Esophagus (tissue), 2 donors: Measurements from ENCODE around the gene MYO18B. TPM values are rescaled to one million over a fixed set of nuclear protein-coding genes. Genes with fewer than 3 reads are reported as not detected.

Experiments
- H3K27ac ChIP-seq, 2 donors: one replicate each; pipeline ENCODE4 v1.5.1; 2013; ENCODE audit warnings: low read depth in 2 of 2, mild to moderate bottlenecking in 2 of 2, inconsistent platforms in 1 of 2, low read length in 1 of 2, moderate library complexity in 1 of 2
- H3K27me3 ChIP-seq, 2 donors: one replicate each; pipeline ENCODE4 v1.6.1; 2013; ENCODE audit warnings: low read length in 2 of 2, control low read depth in 1 of 2, mild to moderate bottlenecking in 1 of 2; ENCODE audit not compliant: insufficient read depth in 2 of 2, control insufficient read depth in 1 of 2
- H3K36me3 ChIP-seq, 2 donors: one replicate each; pipeline ENCODE4 v1.6.1; 2013; ENCODE audit warnings: low read length in 1 of 2; ENCODE audit not compliant: control insufficient read depth in 2 of 2, insufficient read depth in 2 of 2
- H3K4me1 ChIP-seq, 2 donors: one replicate each; pipeline ENCODE4 v1.6.1; 2013; ENCODE audit warnings: low read length in 1 of 2; ENCODE audit not compliant: control insufficient read depth in 2 of 2, insufficient read depth in 2 of 2
- H3K4me3 ChIP-seq, 2 donors: one replicate each; pipeline ENCODE4 v1.5.1; 2013; ENCODE audit warnings: low read length in 2 of 2, mild to moderate bottlenecking in 2 of 2, low read depth in 1 of 2, moderate library complexity in 1 of 2
- H3K9me3 ChIP-seq, 2 donors: one replicate each; pipeline ENCODE4 v1.6.1; 2013; ENCODE audit warnings: mild to moderate bottlenecking in 2 of 2, low read depth in 1 of 2, low read length in 1 of 2, moderate library complexity in 1 of 2; ENCODE audit not compliant: control insufficient read depth in 2 of 2, insufficient read depth in 1 of 2
- WGBS, 2 donors: extraction: QIAGEN DNeasy Blood & Tissue Kit; methylation state at CpG; one replicate each; pipeline ENCODE4 v1.1.7; 2013; 5-methylcytosine and 5-hydroxymethylcytosine counted together
- polyA plus RNA-seq, 2 donors: library from polyadenylated mRNA; stranded (reverse); fragments of 200-250 nt; gene quantifications; one replicate each; pipeline ENCODE4 v1.2.3, GENCODE V29; 2013
- donor health status: healthy with polysubstance abuse.
- donor health status: Bipolar disorder and iron deficiency.

Gene MYO18B
- polyA plus RNA-seq, 2 donors = 0.29 to 0.31 TPM

DNA sequence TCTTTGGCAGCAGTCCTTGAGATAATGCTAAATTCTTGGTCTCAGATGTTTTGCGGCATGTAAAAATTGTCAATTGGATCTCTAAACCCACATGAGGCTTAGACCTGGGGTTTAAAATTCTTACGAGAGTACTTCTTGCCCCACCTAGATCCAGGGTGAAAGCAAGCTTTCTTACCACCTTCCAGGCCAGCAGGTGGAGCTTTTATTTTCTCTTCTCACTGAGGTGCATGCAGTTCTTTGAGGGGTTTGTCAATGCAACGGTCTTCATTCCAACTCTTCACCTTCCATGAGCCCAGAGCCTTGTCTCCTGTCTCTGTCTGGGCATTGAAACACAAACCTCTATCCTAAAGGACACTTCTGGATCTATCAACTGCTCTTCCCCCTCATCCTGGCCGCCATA is 154.1 kb downstream of the MYO18B start:
- Histone ChIP-seq H3K9me3 (no peaks in the 10 kb centered on the region), H3K27ac (no peak overlapping the region), H3K4me3 (no peak overlapping the region), H3K27me3 (no peaks in the 10 kb centered on the region), H3K4me1 (no peaks in the 10 kb centered on the region), H3K36me3 (no peaks in the 10 kb centered on the region)
- WGBS, 2 donors = 73 to 76% methylated on average over 4 of the region's 4 CpGs

DNA sequence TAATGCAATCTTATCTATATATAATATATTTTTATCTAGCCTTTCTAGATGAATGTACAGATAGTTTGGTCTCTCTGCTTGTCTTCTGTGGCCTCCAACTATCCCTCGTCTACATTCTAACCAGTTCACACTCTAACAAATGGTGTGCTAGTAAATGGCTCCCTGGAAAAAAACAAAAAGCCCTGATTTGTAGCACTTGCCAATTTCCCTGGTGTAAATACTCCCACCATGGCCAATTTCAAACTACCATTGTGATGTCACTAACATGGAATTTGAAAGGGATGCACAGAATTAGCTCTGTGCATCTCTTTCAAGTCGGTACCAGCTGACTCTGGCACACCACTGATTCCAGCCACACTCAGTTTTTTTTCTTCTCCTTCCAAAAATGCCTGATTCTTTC is 154.6 kb downstream of the MYO18B start:
- no peak overlapping the region for H3K27ac ChIP-seq
- H3K27me3 ChIP-seq = no peaks in the 10 kb centered on the region
- H3K36me3 ChIP-seq = no peaks in the 10 kb centered on the region
- whole genome bisulfite sequencing, 2 donors = 75 to 83% methylated on average over 2 of the region's 2 CpGs
- no peak overlapping the region for H3K4me3 ChIP-seq
- no peaks in the 10 kb centered on the region for H3K4me1 ChIP-seq
- H3K9me3 ChIP-seq = no peaks in the 10 kb centered on the region

DNA sequence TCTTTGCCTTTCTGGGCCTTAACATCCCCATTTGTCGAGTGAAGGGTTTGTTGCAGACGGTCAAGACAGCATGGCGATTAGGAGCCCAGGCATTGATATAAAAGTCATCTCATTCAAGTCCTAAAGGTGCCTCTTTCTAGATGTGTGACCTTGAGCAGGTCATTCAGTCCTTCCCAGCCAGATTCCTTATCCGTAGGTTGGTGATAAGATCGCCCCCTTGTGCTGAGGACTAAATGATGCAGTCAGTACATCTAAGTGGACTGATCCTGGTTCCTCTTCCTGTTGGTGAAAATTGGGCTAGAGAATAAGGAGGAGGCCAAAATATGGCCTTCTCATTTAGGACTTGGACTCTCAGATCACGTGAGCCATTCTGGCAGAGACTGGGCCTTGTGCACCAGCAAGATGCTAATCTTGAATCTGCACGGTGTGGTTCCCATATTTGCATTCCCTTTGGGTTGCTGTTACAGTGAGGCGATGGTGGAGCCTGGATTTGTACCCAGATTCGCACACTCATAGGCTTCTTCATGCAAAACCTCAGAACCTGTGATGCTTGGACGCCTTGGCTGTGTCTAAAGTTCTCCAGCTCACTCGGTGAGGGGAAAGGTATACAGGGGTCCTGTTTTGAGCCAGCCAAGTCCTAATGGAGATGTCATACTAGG is 156.8 kb downstream of the MYO18B start:
- Histone ChIP-seq H3K27ac (no peak overlapping the region), H3K4me1 (no peaks in the 10 kb centered on the region), H3K9me3 (no peaks in the 10 kb centered on the region), H3K36me3 (no peaks in the 10 kb centered on the region), H3K27me3 (no peaks in the 10 kb centered on the region), H3K4me3 (no peak overlapping the region)
- 66 to 67% methylated on average over 11 of the region's 11 CpGs for WGBS, 2 donors

DNA sequence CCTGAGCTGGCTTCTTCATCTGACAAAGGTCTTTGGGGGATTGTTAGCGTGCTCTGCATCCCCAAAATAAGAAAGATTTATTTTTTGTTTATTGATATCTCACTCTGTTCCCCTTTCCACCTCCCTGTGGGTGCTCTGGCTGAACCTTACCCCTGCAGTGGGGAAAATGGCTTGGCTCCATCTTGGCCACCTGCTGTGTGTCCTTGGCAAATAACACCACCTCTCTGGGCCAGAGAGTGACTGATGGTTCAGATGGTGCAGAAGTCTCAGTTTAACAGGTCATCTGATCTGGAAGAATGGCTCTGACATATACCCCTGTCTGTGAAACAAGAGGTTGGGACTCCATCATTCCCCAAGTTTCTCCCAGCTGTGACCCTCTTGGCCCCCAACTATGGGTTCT is 157.6 kb downstream of the MYO18B start:
- Histone ChIP-seq H3K4me3 (no peak overlapping the region), H3K27me3 (no peaks in the 10 kb centered on the region), H3K4me1 (no peaks in the 10 kb centered on the region), H3K27ac (no peak overlapping the region), H3K36me3 (no peaks in the 10 kb centered on the region), H3K9me3 (no peaks in the 10 kb centered on the region)
- whole genome bisulfite sequencing, 2 donors = 82 to 85% methylated on average over 1 of the region's 1 CpG

DNA sequence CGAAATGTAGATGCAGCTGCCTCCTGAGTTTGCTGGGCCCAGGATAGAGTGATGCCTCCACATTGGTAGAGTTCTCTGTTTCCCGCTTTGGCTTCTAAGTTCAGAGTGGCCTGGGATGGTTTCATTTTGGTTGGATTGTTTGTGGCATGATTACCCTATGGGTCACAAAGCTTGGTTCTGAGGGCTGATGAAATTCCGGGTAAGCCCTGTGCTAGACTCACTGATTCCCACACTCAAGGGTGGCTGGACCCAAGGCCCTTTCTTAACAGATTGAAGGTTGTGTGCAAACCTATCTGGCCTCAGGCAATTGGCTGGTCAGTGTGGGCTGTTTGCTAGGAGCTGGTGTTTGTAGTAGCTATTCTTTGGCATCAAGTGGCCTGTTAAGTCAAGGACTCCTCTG is 158.4 kb downstream of the MYO18B start:
- no peaks in the 10 kb centered on the region for H3K9me3 ChIP-seq
- no peak overlapping the region for H3K27ac ChIP-seq
- no peaks in the 10 kb centered on the region for H3K27me3 ChIP-seq
- no peaks in the 10 kb centered on the region for H3K36me3 ChIP-seq
- H3K4me1 ChIP-seq = no peaks in the 10 kb centered on the region
- H3K4me3 ChIP-seq = no peak overlapping the region
- WGBS, 2 donors = 92 to 95% methylated on average over 3 of the region's 3 CpGs

DNA sequence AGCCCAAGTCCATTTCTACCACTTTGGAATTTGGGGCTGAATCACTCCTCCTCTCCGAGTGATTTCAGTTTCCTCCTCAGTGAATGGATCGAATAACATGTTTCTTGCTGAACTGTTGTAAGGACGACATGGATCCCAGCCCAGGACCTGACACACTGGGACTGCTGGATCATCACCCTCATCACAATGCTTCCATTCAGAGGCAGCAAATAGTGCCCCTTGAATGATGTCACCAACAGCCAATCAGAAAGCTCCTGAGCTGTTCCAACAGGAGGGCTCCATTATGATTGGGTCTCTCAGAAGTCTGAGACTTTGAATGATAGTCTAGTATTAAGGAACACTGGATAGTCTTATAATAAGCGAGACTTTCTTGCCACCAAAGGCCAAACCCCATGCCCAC is 158.9 kb downstream of the MYO18B start:
- Histone ChIP-seq H3K4me1 (no peaks in the 10 kb centered on the region), H3K9me3 (no peaks in the 10 kb centered on the region), H3K27ac (no peak overlapping the region), H3K4me3 (no peak overlapping the region), H3K27me3 (no peaks in the 10 kb centered on the region), H3K36me3 (no peaks in the 10 kb centered on the region)
- 78 to 82% methylated on average over 4 of the region's 4 CpGs for WGBS, 2 donors

DNA sequence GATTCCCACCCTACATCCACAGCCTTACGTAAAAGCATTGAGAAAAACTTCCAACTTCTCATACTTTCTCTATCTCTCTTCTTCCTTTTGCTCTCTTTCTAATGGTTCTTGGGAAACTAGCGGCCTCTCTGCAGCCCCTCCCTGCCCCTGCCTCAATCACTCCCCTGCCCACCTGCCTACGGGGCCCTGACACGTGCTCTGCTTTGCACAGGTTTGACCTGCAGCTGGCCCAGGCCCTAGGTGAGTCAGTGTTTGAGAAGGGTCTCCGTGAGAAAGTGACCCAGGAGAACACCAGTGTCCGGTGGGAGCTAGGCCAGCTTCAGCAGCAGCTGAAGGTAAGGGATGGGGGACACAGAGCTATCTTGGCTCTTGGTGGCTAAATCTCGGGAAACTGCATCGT is 160.4 kb downstream of the MYO18B start:
- no peaks in the 10 kb centered on the region for H3K4me1 ChIP-seq
- WGBS, 2 donors = 69 to 71% methylated on average over 8 of the region's 8 CpGs
- H3K27ac ChIP-seq = no peak overlapping the region
- no peaks in the 10 kb centered on the region for H3K36me3 ChIP-seq
- H3K27me3 ChIP-seq = no peaks in the 10 kb centered on the region
- H3K4me3 ChIP-seq = no peak overlapping the region
- no peaks in the 10 kb centered on the region for H3K9me3 ChIP-seq

DNA sequence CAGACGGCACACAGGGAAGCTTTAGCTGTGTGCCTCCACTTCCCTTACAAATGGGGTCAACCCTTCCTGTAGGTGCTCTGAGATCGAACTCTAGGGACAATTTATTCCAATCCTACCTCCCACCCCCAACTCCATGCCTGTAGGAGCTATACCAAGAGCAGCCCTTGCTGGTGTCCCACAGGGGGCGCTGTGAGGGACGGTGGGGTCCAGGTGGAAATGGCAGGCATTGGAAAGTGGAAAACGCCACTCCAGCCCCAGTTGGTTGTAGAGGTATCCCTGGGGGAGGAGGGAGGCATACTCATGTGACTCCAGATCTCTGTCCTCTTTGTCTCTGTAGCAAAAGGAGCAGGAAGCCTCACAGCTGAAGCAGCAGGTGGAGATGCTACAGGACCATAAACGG is 161.3 kb downstream of the MYO18B start:
- Histone ChIP-seq H3K4me1 (no peaks in the 10 kb centered on the region), H3K27me3 (no peaks in the 10 kb centered on the region), H3K36me3 (no peaks in the 10 kb centered on the region), H3K27ac (no peak overlapping the region), H3K4me3 (no peak overlapping the region), H3K9me3 (peaks cover 0 to 2% of the 10 kb centered on the region in 2 donors)
- WGBS, 2 donors = 43 to 47% methylated on average over 6 of the region's 6 CpGs

DNA sequence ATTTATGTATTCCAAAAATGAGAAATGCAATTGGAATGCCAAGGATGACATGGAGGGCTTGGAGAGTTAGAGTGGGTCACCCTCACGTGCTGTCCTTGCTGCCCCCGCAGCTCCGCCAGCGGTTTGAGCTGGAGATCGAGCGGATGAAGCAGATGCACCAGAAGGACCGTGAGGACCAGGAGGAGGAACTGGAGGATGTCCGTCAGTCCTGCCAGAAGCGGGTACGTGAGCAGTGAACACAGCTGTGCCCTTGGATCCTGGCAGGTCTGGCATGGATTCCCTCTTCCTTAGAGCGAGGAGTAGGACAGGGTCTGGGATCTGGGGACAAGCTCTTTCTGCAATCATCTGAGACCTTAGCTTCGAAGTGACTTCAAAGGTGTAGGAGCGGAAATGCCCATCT is 166.2 kb downstream of the MYO18B start:
- H3K4me3 ChIP-seq = no peak overlapping the region
- no peak overlapping the region for H3K27ac ChIP-seq
- no peaks in the 10 kb centered on the region for H3K36me3 ChIP-seq
- WGBS, 2 donors = 87 to 90% methylated on average over 13 of the region's 13 CpGs
- H3K27me3 ChIP-seq = no peaks in the 10 kb centered on the region
- no peaks in the 10 kb centered on the region for H3K4me1 ChIP-seq
- H3K9me3 ChIP-seq = peaks cover 0 to 2% of the 10 kb centered on the region in 2 donors

DNA sequence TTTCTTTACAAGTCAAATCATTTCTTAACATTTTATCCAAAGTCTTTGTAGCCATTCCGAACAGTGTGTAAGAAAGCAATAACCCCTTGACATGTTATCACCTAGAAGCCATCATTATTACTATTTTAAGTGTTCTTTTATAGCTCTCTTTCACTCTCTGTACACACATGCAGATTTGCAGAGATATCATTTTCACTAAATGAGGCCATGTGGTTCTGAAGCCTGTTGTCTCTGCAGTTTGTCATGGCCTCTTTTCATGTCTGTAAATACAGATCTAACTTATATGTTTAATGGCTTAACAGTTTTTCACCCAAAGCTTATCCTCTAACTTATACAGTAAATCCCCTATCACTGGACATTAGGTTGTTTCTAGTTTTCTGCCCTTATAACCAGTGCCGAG is 166.8 kb downstream of the MYO18B start:
- 65 to 66% methylated on average over 2 of the region's 2 CpGs for WGBS, 2 donors
- peaks cover 0 to 2% of the 10 kb centered on the region in 2 donors for H3K9me3 ChIP-seq
- H3K27ac ChIP-seq = no peak overlapping the region
- H3K4me3 ChIP-seq = no peak overlapping the region
- H3K27me3 ChIP-seq = no peaks in the 10 kb centered on the region
- no peaks in the 10 kb centered on the region for H3K4me1 ChIP-seq
- no peaks in the 10 kb centered on the region for H3K36me3 ChIP-seq
